Ascending aorta (tissue), 2 donors: ENCODE data around the gene ADAMTS8. TPM values are rescaled to one million over a fixed set of nuclear protein-coding genes. Genes with fewer than 3 reads are reported as not detected.
A peak's percentile ranks its signal among the peaks of the same experiment; 100 is the strongest.

Experiments used
- DNase-seq, 2 donors: peaks; one replicate each; pipeline ENCODE4 v3.0.0-alpha.2; 2019; ENCODE audit warnings: low spot score in 2 of 2
- H3K27ac ChIP-seq, 2 donors: fragments of 200-600 bp; sonication (generic); one replicate each; pipeline ENCODE4 v1.5.1; 2016 to 2017; ENCODE audit warnings: mild to moderate bottlenecking in 1 of 2
- H3K27me3 ChIP-seq: fragments of 200-600 bp; sonication (generic); one replicate; pipeline ENCODE4 v1.5.1; 2017
- H3K36me3 ChIP-seq, 2 donors: fragments of 200-600 bp; sonication (generic); one replicate each; pipeline ENCODE4 v1.5.1; 2016
- H3K4me1 ChIP-seq, 2 donors: fragments of 200-600 bp; sonication (generic); one replicate each; pipeline ENCODE4 v1.5.1; 2016 to 2017; ENCODE audit warnings: mild to moderate bottlenecking in 1 of 2
- H3K4me3 ChIP-seq, 2 donors: fragments of 200-600 bp; sonication (generic); one replicate each; pipeline ENCODE4 v1.5.1; 2016 to 2017; ENCODE audit warnings: mild to moderate bottlenecking in 1 of 2
- H3K9me3 ChIP-seq, 2 donors: fragments of 200-600 bp; sonication (generic); one replicate each; pipeline ENCODE4 v1.5.1; 2016
- intact Hi-C: fragments of 100-400 bp; cut with DNase I; formaldehyde crosslinking; loops from one replicate; pipeline ENCODE4 v1.15.1; 2023
- total RNA-seq: library from RNA; depleted of rRNA; stranded (reverse); fragments of >200 nt; gene quantifications from one replicate; pipeline ENCODE4 v1.1.0, GENCODE V29; 2016
- TF ChIP-seq, protein P1 (sequence below), 3 experiments: fragments of 200-600 bp in 2 of 3; fragments of 450-650 bp in 1 of 3; sonication (generic) in 2 of 3; IDR thresholded peaks; one replicate each; pipeline ENCODE4 v1.5.1; 2016 to 2019; ENCODE audit warnings: antibody characterized with exemption in 3 of 3, mild to moderate bottlenecking in 1 of 3, moderate library complexity in 1 of 3

ADAMTS8 gene
- total RNA-seq, 1 donor from 2014 or later = 0.64 TPM

DNA sequence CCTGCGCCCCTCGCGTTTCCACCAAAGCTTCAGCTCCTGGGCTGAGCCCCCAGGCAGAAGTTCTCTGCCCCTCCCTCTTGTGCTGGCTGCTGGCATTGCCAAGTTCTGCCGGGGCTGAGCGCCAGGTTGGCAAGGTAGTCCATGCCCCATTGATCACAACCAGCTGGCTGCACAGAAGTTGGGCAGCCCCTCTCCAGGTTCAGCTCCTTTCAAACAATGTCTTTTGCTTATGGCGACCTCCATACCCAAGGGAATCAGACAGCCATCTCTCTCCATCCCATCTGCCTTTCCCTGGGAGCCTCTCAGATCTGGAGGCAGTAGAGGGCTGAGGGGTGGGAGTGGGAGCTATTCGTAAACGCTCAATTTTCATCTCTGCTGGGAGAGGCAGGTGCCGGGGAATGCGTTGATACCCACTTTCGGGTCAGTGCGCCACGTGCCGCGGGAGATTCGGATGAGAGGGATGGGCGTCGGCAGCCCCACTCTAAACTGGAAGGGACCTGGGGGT, 1.5 kb downstream of the ADAMTS8 start:
- no peak for DNase-seq
- H3K4me1 ChIP-seq = peaks cover 3 to 17% of the 10 kb centered on the region in 2 donors
- TF ChIP-seq, protein P1, sequence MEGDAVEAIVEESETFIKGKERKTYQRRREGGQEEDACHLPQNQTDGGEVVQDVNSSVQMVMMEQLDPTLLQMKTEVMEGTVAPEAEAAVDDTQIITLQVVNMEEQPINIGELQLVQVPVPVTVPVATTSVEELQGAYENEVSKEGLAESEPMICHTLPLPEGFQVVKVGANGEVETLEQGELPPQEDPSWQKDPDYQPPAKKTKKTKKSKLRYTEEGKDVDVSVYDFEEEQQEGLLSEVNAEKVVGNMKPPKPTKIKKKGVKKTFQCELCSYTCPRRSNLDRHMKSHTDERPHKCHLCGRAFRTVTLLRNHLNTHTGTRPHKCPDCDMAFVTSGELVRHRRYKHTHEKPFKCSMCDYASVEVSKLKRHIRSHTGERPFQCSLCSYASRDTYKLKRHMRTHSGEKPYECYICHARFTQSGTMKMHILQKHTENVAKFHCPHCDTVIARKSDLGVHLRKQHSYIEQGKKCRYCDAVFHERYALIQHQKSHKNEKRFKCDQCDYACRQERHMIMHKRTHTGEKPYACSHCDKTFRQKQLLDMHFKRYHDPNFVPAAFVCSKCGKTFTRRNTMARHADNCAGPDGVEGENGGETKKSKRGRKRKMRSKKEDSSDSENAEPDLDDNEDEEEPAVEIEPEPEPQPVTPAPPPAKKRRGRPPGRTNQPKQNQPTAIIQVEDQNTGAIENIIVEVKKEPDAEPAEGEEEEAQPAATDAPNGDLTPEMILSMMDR (IDR thresholded peaks at IDR 0.05) = no peak
- peak overlapping the region in 1 of 2 donors; percentile 64 for H3K27ac ChIP-seq
- no peaks in the 10 kb centered on the region for H3K27me3 ChIP-seq
- intact Hi-C loops = loop anchor here (5.0 kb wide), 1 partner anchor 110 kb away; no protein-coding TSS in a partner anchor
- H3K4me3 ChIP-seq = peak overlapping the region; percentile 51 to 83
- no peaks in the 10 kb centered on the region for H3K36me3 ChIP-seq
- H3K9me3 ChIP-seq = no peaks in the 10 kb centered on the region

DNA sequence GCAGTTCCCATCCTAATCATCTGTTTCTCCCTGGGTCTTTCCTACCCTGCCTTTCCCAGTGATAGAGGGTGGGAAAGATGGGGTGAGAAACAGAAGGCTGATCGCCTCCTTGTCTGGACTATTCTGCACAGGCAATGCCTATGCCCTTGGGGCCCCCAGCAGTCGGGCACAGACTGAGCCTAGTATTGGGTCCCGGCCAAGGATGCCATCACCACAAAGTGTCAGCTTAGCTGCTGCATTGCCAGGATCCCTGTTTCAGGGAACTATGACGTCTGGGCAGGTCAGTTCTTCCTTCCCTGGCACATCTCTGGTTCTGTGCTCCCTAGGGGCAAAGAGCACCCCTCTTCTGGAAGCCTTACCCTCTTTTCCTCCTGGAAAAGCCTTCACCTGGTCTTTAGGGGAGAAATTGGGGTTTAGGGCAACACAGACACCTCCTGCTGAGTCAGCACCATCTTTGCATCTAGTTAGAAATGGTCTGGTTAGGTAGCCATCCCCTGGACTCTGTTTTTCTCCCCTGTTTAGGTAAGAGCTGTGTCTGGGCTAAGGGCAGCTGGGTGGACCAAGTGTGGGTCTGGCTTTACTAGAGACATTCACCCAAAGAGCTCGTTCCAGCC, 2.1 kb downstream of the ADAMTS8 start:
- no peak for DNase-seq
- Histone ChIP-seq H3K36me3 (no peaks in the 10 kb centered on the region), H3K27ac (peak overlapping the region in 1 of 2 donors; percentile 64), H3K4me3 (peak overlapping the region in 1 of 2 donors; percentile 83), H3K27me3 (no peaks in the 10 kb centered on the region), H3K4me1 (peaks cover 3 to 17% of the 10 kb centered on the region in 2 donors), H3K9me3 (no peaks in the 10 kb centered on the region)
- TF ChIP-seq, protein P1 (IDR thresholded peaks at IDR 0.05) = no peak
- intact Hi-C loops = loop anchor here (5.0 kb wide), 1 partner anchor 109 kb away; no protein-coding TSS in a partner anchor

DNA sequence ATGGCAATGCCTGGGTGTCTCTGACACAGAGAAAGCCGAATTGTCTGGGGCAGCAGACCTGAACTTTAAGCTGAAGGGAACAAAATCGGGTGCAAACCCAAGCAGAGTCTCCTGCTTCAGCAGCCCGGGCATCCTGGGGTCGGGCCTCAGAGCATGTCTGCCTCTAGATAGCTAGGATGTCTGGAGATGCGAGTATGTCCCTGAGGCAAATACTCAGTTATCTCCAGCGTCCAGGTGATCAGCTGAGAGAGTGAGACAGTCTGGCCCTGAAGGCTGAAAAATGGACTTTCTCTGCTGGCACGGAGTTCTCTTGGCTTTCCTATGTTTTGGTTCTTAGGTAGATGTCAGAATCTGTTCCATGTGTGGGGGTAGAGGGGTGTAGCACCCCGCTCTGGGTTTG, 3.3 kb downstream of the ADAMTS8 start:
- H3K27ac ChIP-seq = no peak overlapping the region
- DNase-seq = no peak
- peaks cover 3 to 17% of the 10 kb centered on the region in 2 donors for H3K4me1 ChIP-seq
- no peaks in the 10 kb centered on the region for H3K27me3 ChIP-seq
- no peaks in the 10 kb centered on the region for H3K9me3 ChIP-seq
- no peak overlapping the region for H3K4me3 ChIP-seq
- no peaks in the 10 kb centered on the region for H3K36me3 ChIP-seq
- intact Hi-C loops = loop anchor here (5.0 kb wide), 1 partner anchor 108 kb away; no protein-coding TSS in a partner anchor
- TF ChIP-seq, protein P1 (IDR thresholded peaks at IDR 0.05) = no peak

DNA sequence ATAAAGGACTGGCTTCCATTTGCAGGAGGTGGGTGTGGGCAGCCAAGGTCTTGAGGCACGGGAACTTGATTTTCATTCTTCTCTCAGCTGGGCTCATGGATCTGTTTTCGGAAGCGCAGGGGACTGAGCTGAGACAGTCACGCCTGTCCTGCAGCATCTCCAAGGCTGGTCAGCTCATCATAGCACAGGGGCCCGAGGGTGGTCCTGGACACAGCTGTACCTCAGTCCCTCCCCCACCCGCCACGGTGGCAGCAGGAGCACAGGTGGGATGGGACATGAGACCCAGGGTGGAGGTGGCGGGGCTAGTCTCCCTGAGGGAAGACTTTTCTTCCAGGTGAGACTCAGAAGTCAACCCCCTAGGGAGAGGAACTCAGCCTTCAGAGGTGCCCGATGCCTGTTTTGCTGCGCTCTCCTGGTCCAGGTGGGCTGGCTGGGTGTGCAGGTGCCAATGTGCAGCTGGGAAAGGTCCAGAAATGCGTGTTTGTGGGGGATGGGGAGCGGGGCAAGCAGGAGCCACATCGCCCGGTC, 3.7 kb downstream of the ADAMTS8 start:
- H3K27ac ChIP-seq = no peak overlapping the region
- TF ChIP-seq, protein P1 (IDR thresholded peaks at IDR 0.05) = no peak
- no peak overlapping the region for H3K4me3 ChIP-seq
- DNase-seq = no peak
- no peaks in the 10 kb centered on the region for H3K36me3 ChIP-seq
- H3K9me3 ChIP-seq = no peaks in the 10 kb centered on the region
- H3K27me3 ChIP-seq = no peaks in the 10 kb centered on the region
- peaks cover 3 to 17% of the 10 kb centered on the region in 2 donors for H3K4me1 ChIP-seq
- intact Hi-C loops = loop anchor here (5.0 kb wide), 1 partner anchor 107 kb away; no protein-coding TSS in a partner anchor

DNA sequence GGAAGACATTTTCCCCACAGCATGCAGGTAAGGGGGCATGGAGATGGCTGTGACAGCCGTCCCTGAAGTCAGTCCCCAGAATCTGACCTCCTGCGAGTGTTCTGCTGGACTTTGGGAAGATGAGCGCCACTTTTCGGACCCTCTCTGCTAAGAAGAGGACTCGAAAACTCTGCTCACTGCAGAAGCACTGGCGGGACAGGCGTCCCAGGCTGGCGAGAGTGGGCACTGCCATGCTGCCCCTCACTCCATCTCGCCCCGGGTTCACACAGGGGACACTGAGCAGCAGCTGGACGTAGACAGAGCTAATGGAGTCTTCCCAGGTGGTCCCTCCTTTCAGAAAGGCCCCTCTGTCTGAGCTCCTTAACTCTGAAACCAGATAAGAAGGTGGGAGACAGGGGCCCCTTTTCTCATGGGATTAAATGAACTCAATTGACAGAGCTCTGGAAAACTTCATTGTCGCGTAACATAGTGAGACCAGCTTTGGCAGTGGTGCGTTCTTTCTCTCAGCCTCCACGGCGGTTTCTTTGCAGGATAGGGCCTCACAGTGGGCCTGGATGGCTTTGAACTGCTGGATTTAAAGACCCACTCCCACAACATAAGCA, 4.8 kb downstream of the ADAMTS8 start:
- Histone ChIP-seq H3K9me3 (no peaks in the 10 kb centered on the region), H3K4me3 (no peak overlapping the region), H3K27ac (no peak overlapping the region), H3K4me1 (peaks cover 3 to 17% of the 10 kb centered on the region in 2 donors), H3K36me3 (no peaks in the 10 kb centered on the region), H3K27me3 (no peaks in the 10 kb centered on the region)
- no peak for DNase-seq
- intact Hi-C loops = no loop called here
- TF ChIP-seq, protein P1 (IDR thresholded peaks at IDR 0.05) = no peak
